Measurements from ENCODE around the gene ZNF385A. TPM values are rescaled to one million over a fixed set of nuclear protein-coding genes. Genes with fewer than 3 reads are reported as not detected.
A peak's percentile ranks its signal among the peaks of the same experiment; 100 is the strongest.

Gene ZNF385A
- total RNA-seq, 4 donors from 2014 or later: 3.3 to 21.0 (median 18.3) TPM

GRCh38 chr12:54417712-54418440, 33.3 kb upstream of the ZNF385A start:
- no peaks in the 10 kb centered on the region for H3K9me3 ChIP-seq
- peaks cover 33 to 52% of the 10 kb centered on the region in 2 donors for H3K4me1 ChIP-seq
- intact Hi-C loops (cut with DNase I; ENCODE audit: low total_unique reads) (loop anchor here (2.0 kb wide), 1 partner anchor 21 kb away; no protein-coding TSS in a partner anchor), in situ Hi-C loops (cut with MboI; ENCODE audit: low sequenced_read_pairs in 4 of 4) (no loop called here)
- TF ChIP-seq POLR2A (IDR thresholded peaks at IDR 0.05) (no peak), CTCF (IDR thresholded peaks at IDR 0.05 in 4 of 5, conservative IDR thresholded peaks at IDR 0.05 in 1 of 5) (no peak)
- H3K27ac ChIP-seq: peak overlapping the region; percentile 79 to 97 (median 88)
- no peaks in the 10 kb centered on the region for H3K36me3 ChIP-seq
- peak overlapping the region; percentile 81 to 99 (median 92) for H3K4me3 ChIP-seq
- ATAC-seq: no peak
- no peak for DNase-seq
- peaks cover 0 to 5% (median 0%) of the 10 kb centered on the region in 3 donors for H3K27me3 ChIP-seq

GRCh38 chr12:54416687-54417603, 32.4 kb upstream of the ZNF385A start:
- Histone ChIP-seq H3K36me3 (no peaks in the 10 kb centered on the region), H3K27me3 (peaks cover 0 to 5% (median 0%) of the 10 kb centered on the region in 3 donors), H3K9me3 (no peaks in the 10 kb centered on the region), H3K4me3 (peak overlapping the region; percentile 81 to 99 (median 92)), H3K27ac (peak overlapping the region; percentile 79 to 97 (median 88)), H3K4me1 (peaks cover 41 to 61% of the 10 kb centered on the region in 2 donors)
- intact Hi-C loops (cut with DNase I; ENCODE audit: low total_unique reads) (no loop called here), in situ Hi-C loops (cut with MboI; ENCODE audit: low sequenced_read_pairs in 4 of 4) (no loop called here)
- no peak for DNase-seq
- no peak for ATAC-seq
- no peak for TF ChIP-seq CTCF (IDR thresholded peaks at IDR 0.05 in 4 of 5, conservative IDR thresholded peaks at IDR 0.05 in 1 of 5)
- TF ChIP-seq POLR2A (IDR thresholded peaks at IDR 0.05): no peak

- Histone ChIP-seq H3K27ac (peak overlapping the region; percentile 5 to 97 (median 88)), H3K27me3 (peaks cover 0 to 5% (median 0%) of the 10 kb centered on the region in 3 donors), H3K4me3 (peak overlapping the region in 1 of 4 donors; percentile 24), H3K36me3 (no peaks in the 10 kb centered on the region), H3K4me1 (peaks cover 48 to 56% of the 10 kb centered on the region in 2 donors), H3K9me3 (no peaks in the 10 kb centered on the region)
- no peak for DNase-seq
- TF ChIP-seq CTCF (IDR thresholded peaks at IDR 0.05 in 4 of 5, conservative IDR thresholded peaks at IDR 0.05 in 1 of 5) (no peak), POLR2A (IDR thresholded peaks at IDR 0.05) (no peak)
- in situ Hi-C loops (cut with MboI; ENCODE audit: low sequenced_read_pairs in 4 of 4) (no loop called here), intact Hi-C loops (cut with DNase I; ENCODE audit: low total_unique reads) (no loop called here)
- no peak for ATAC-seq
Measured at GRCh38 chr12:54415221-54415929, 30.8 kb upstream of the ZNF385A start.
